Thyroid gland (tissue), 4 donors: ENCODE data around the gene POFUT2. TPM values are rescaled to one million over a fixed set of nuclear protein-coding genes. Genes with fewer than 3 reads are reported as not detected.
A peak's percentile ranks its signal among the peaks of the same experiment; 100 is the strongest.

ENCODE experiments used
- DNase-seq, 2 donors: peaks; one replicate each; pipeline ENCODE4 v3.0.0-alpha.2; 2019
- H3K27ac ChIP-seq, 3 donors: fragments of 200-600 bp; sonication (generic); 1 replicate in 2 of 3; 2 replicates in 1 of 3; pipeline ENCODE4 v1.5.1; 2016 to 2019; ENCODE audit warnings: mild to moderate bottlenecking in 1 of 3, moderate library complexity in 1 of 3
- H3K27me3 ChIP-seq: fragments of 200-600 bp; sonication (generic); one replicate; pipeline ENCODE4 v1.5.1; 2019
- H3K36me3 ChIP-seq, 2 donors: fragments of 200-600 bp; sonication (generic); one replicate each; pipeline ENCODE4 v1.5.1; 2016 to 2019
- H3K4me1 ChIP-seq, 2 donors: fragments of 200-600 bp; sonication (generic); one replicate each; pipeline ENCODE4 v1.5.1; 2017 to 2019
- H3K4me3 ChIP-seq, 3 donors: fragments of 200-600 bp; sonication (generic); replicated peaks in 1 of 3; 1 replicate in 2 of 3; 2 replicates in 1 of 3; pipeline ENCODE4 v1.5.1; 2016; ENCODE audit warnings: mild to moderate bottlenecking in 1 of 3
- H3K9me3 ChIP-seq: fragments of 200-600 bp; sonication (generic); one replicate; pipeline ENCODE4 v1.5.1; 2017
- POLR2A ChIP-seq, 2 donors: fragments of 450-650 bp; IDR thresholded peaks; one replicate each; pipeline ENCODE4 v1.6.1; 2017; ENCODE audit warnings: antibody characterized with exemption in 2 of 2, mild to moderate bottlenecking in 2 of 2, moderate library complexity in 1 of 2
- WGBS, 2 donors: methylation state at CpG; one replicate each; pipeline ENCODE4 v1.1.5; 2017; 5-methylcytosine and 5-hydroxymethylcytosine counted together
- intact Hi-C: fragments of 100-400 bp; cut with DNase I; formaldehyde crosslinking; loops from one replicate; pipeline ENCODE4 v1.15.1; 2023
- total RNA-seq, 4 donors: library from RNA; depleted of rRNA; stranded (reverse); fragments of >200 nt; gene quantifications; one replicate each; pipeline ENCODE4 v1.2.3, GENCODE V29; 2016
- TF ChIP-seq, protein P1 (sequence below), 6 experiments: fragments of 200-600 bp in 3 of 6; fragments of 450-650 bp in 3 of 6; sonication (generic) in 3 of 6; IDR thresholded peaks; one replicate each; pipeline ENCODE4 v1.5.1; 2016 to 2019; ENCODE audit warnings: antibody characterized with exemption in 6 of 6, mild to moderate bottlenecking in 2 of 6, inconsistent platforms in 1 of 6, moderate library complexity in 1 of 6

The POFUT2 gene
- total RNA-seq, 4 donors from 2014 or later: 20.2 to 52.2 (median 40.5) TPM

DNA sequence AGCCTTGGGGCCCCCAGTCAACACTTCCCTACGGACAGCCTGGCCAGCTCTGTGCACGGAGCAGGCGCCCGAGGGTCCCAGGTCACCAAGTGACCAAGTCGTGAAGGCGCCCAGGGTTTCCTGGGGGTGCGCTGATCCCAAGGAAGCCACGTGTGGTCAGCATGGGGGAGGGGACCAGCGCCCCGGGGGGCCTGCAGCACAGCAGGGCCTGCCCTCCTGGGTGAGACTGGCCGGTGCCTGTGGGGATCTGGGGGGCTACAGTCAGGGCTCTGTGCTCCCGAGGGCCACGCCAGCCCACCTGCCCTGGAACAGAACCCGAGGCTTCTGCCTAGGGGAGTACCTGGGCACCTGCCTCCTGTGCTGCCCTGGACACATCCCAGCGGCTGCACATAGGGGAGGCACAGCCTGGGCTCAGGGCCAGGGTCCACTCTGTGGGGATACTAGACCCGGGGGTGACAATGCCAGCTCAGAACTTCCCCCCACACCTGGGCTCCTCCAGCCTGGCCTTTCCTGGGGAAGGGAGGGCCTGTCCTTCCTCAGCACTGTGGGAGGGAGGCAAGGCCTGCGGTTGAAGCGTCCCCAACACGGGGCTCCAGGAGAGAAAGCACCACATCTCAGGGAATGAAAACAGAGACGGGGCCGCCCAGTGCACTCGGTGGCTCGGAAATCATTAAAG lies 6.2 kb upstream of the POFUT2 start:
- H3K4me3 ChIP-seq: no peak overlapping the region
- intact Hi-C loops: loop anchor here (2.0 to 5.0 kb wide), 2 partner anchors 113 to 147 kb away; partner anchors contain the start of gene COL18A1
- WGBS, 2 donors: 47 to 48% methylated on average over 7 to 11 of the region's 23 CpGs
- no peaks in the 10 kb centered on the region for H3K9me3 ChIP-seq
- peaks cover 32 to 42% of the 10 kb centered on the region in 2 donors for H3K4me1 ChIP-seq
- no peaks in the 10 kb centered on the region for H3K27me3 ChIP-seq
- H3K27ac ChIP-seq: peak overlapping the region; percentile 92 to 98 (median 95)
- no peak for TF ChIP-seq POLR2A (IDR thresholded peaks at IDR 0.05)
- TF ChIP-seq, protein P1, sequence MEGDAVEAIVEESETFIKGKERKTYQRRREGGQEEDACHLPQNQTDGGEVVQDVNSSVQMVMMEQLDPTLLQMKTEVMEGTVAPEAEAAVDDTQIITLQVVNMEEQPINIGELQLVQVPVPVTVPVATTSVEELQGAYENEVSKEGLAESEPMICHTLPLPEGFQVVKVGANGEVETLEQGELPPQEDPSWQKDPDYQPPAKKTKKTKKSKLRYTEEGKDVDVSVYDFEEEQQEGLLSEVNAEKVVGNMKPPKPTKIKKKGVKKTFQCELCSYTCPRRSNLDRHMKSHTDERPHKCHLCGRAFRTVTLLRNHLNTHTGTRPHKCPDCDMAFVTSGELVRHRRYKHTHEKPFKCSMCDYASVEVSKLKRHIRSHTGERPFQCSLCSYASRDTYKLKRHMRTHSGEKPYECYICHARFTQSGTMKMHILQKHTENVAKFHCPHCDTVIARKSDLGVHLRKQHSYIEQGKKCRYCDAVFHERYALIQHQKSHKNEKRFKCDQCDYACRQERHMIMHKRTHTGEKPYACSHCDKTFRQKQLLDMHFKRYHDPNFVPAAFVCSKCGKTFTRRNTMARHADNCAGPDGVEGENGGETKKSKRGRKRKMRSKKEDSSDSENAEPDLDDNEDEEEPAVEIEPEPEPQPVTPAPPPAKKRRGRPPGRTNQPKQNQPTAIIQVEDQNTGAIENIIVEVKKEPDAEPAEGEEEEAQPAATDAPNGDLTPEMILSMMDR (IDR thresholded peaks at IDR 0.05): no peak
- no peaks in the 10 kb centered on the region for H3K36me3 ChIP-seq
- DNase-seq: peak; percentile 73 to 74

DNA sequence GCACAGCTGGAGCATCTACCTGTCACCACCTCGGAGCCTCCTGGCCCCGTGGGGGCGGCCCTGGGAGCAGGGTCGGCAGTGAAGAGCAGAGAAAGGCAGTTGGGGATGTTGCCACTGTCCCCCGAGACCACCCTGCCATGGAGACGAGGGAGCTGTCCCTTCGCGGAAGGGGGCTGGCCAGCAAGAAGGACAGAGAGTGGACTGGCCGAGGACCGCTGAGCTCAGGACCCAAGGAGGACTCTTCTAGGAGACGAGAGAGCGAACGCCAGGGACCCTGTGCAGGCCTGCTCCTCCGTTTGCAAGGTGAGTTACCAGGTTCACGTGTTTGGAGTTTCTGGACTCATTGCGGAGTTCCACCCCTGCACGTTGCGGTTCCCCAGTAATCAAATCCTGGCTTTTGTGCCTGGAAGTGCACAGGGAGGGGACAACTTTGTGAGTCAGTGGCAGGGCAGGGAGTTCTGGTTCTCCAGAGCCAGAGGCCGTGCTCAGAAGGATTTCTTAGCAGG lies 5.6 kb upstream of the POFUT2 start:
- intact Hi-C loops: loop anchor here (2.0 to 5.0 kb wide), 2 partner anchors 114 to 148 kb away; partner anchors contain the start of gene COL18A1
- Histone ChIP-seq H3K27ac (peak overlapping the region; percentile 92 to 98 (median 95)), H3K9me3 (no peaks in the 10 kb centered on the region), H3K36me3 (no peaks in the 10 kb centered on the region), H3K4me1 (peaks cover 37 to 47% of the 10 kb centered on the region in 2 donors), H3K27me3 (no peaks in the 10 kb centered on the region), H3K4me3 (no peak overlapping the region)
- 66 to 72% methylated on average over 15 to 19 of the region's 19 CpGs for WGBS, 2 donors
- TF ChIP-seq, protein P1 (IDR thresholded peaks at IDR 0.05): no peak
- no peak for TF ChIP-seq POLR2A (IDR thresholded peaks at IDR 0.05)
- DNase-seq: peak in 1 of 2 donors; percentile 36

DNA sequence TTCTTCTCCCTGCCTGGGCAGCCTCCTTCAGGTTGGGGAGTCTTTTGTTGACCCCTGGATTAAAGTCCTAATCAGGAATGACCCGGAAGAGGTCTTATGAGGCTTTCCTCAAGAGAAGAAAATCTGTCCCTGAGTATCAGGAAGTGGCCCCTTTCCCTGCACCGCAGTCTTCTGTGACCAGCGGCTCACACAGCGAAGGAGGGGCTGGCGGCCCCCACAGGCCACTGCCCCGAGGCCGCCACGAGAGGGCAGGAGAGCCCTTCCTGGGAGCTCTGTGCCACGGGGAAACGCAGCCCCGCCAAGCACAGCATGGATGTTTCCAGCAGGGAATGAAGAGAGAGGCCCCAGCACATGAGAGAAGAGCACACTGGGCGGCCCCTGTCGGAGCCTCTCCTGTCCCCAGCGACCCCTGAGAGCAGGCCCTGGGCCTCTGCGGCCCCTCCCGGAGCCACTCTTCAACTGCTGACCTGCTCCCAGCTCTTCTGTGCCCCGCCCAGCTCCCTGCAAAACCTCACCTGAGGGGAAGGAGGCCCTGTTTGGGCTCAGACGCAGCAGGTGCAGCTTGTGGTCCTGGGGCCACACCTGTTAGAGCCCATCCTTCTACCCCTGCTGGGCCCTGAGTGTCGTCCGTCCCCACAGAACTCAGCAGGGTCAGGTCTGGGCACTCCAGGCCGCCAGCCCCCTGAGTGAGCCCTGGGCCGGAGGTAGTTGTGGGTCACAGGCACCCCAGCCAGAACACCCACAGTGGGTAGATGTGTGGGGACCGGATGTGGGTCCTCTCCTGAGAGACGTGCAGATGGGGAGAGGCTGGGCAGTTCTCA lies 4.9 kb upstream of the POFUT2 start:
- DNase-seq: peak; percentile 90 to 91
- Histone ChIP-seq H3K4me3 (no peak overlapping the region), H3K36me3 (no peaks in the 10 kb centered on the region), H3K27me3 (no peaks in the 10 kb centered on the region), H3K9me3 (no peaks in the 10 kb centered on the region), H3K27ac (peak overlapping the region; percentile 92 to 98 (median 95)), H3K4me1 (peaks cover 37 to 47% of the 10 kb centered on the region in 2 donors)
- TF ChIP-seq POLR2A (IDR thresholded peaks at IDR 0.05): peak in 1 of 2 donors; percentile 29
- TF ChIP-seq, protein P1 (IDR thresholded peaks at IDR 0.05): peak; percentile 90 to 100 (median 99)
- intact Hi-C loops: loop anchor here (2.0 to 5.0 kb wide), 2 partner anchors 115 to 148 kb away; partner anchors contain the start of gene COL18A1
- WGBS, 2 donors: 20 to 23% methylated on average over 12 to 16 of the region's 24 CpGs

DNA sequence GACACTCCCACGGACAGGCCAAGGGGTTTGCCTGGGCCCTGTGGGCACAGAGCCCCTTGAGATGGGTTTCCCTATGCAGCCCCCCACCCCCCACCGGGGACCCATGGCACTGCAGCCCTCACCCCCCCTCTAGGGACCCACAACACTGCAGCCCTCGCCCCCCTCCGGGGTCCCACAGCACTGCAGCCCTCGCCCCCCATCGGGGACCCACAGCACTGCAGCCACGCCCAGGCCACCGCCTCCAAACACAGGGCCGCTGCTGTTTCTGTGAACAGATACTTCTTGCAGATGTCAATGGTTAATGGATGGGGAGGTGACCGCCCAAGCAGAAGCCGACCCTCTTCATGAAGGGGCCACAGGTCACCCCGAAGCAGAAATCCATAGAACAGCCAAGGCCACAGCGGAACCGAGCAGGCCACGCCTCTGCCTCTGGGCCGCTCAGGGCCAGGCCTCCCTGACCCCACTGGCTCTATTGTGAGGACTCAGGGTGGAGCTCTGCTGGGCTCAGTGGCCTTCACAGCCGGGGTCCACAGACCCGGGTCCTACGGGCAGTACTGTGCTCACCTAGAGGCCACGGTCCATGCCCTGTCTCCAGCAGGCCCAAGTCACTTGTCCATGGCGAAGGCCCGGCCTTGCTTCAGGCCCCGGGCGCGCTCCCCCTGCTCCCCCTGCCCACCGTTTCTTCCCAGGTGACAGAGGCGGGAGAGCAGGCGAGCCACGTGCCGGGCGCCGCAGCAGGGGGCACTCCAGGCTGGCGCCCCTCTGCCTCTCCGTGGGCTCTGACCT lies 4.1 kb upstream of the POFUT2 start:
- Histone ChIP-seq H3K27ac (peak overlapping the region; percentile 67 to 98 (median 92)), H3K36me3 (no peaks in the 10 kb centered on the region), H3K27me3 (no peaks in the 10 kb centered on the region), H3K9me3 (no peaks in the 10 kb centered on the region), H3K4me1 (peaks cover 39 to 50% of the 10 kb centered on the region in 2 donors), H3K4me3 (no peak overlapping the region)
- peak in 1 of 2 donors; percentile 41 for DNase-seq
- WGBS, 2 donors: 53 to 61% methylated on average over 6 to 25 of the region's 34 CpGs
- intact Hi-C loops: loop anchor here (2.0 to 5.0 kb wide), 2 partner anchors 115 to 149 kb away; partner anchors contain the start of gene COL18A1
- no peak for TF ChIP-seq POLR2A (IDR thresholded peaks at IDR 0.05)
- TF ChIP-seq, protein P1 (IDR thresholded peaks at IDR 0.05): no peak
